Measurements from ENCODE around the gene PCSK5. TPM values are rescaled to one million over a fixed set of nuclear protein-coding genes. Genes with fewer than 3 reads are reported as not detected.

The PCSK5 gene
- total RNA-seq, 1 donor from 2014 or later = 8.9 TPM

DNA sequence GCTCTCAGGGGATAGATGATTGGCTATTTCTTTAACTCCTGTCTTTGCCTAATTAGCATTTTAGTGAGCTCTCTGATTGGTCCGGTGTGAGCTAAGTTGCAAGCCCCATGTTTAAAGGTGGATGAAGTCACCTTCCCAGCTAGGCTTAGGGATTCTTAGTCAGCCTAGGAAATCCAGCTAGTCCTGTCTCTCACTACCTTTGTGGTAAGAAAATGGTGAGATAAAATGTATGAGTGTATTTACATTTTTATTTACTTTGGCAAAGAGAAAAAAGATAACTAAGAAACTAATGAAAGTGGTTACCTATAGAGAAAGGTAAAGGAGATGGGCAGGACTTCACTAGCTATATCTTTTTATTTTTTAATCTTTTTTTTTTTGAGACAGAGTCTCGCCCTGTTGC lies 357.0 kb downstream of the PCSK5 start:
- Mint-ChIP-seq H3K4me3 (ENCODE audit: unreplicated experiment) (no peak overlapping the region), H3K36me3 (ENCODE audit: low read depth) (no peaks in the 10 kb centered on the region), H3K27me3 (ENCODE audit: low read depth) (peaks cover 7% of the 10 kb centered on the region), H3K27ac (ENCODE audit: unreplicated experiment) (no peak overlapping the region), H3K9me3 (ENCODE audit: low read depth) (no peaks in the 10 kb centered on the region), H3K4me1 (ENCODE audit: low read depth) (no peaks in the 10 kb centered on the region)
- DNase-seq (ENCODE audit: low spot score) = no peak
- TF ChIP-seq, protein P1, sequence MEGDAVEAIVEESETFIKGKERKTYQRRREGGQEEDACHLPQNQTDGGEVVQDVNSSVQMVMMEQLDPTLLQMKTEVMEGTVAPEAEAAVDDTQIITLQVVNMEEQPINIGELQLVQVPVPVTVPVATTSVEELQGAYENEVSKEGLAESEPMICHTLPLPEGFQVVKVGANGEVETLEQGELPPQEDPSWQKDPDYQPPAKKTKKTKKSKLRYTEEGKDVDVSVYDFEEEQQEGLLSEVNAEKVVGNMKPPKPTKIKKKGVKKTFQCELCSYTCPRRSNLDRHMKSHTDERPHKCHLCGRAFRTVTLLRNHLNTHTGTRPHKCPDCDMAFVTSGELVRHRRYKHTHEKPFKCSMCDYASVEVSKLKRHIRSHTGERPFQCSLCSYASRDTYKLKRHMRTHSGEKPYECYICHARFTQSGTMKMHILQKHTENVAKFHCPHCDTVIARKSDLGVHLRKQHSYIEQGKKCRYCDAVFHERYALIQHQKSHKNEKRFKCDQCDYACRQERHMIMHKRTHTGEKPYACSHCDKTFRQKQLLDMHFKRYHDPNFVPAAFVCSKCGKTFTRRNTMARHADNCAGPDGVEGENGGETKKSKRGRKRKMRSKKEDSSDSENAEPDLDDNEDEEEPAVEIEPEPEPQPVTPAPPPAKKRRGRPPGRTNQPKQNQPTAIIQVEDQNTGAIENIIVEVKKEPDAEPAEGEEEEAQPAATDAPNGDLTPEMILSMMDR (IDR thresholded peaks at IDR 0.05) = no peak

DNA sequence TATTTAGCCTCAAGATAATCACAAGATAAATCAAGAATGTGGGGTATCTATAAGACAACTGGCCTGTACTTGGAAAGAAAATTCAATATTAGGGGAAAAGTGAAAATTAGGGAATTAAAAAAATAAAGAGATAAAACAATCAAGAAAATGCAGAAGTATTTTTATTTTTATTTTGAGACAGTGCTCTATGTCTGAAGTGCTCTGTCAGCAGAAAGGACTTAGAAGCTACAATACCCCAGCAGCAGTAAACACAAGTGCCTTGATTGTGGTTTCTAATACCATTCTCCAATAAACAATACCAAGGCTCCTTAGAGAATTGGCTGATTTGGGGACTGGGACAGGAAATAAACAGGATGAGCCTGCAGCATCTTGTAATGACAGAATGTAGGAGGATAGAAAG lies 358.8 kb downstream of the PCSK5 start:
- H3K4me3 Mint-ChIP-seq (ENCODE audit: unreplicated experiment) = no peak overlapping the region
- DNase-seq (ENCODE audit: low spot score) = no peak
- H3K36me3 Mint-ChIP-seq (ENCODE audit: low read depth) = no peaks in the 10 kb centered on the region
- H3K9me3 Mint-ChIP-seq (ENCODE audit: low read depth) = no peaks in the 10 kb centered on the region
- H3K4me1 Mint-ChIP-seq (ENCODE audit: low read depth) = no peaks in the 10 kb centered on the region
- H3K27me3 Mint-ChIP-seq (ENCODE audit: low read depth) = peaks cover 5% of the 10 kb centered on the region
- H3K27ac Mint-ChIP-seq (ENCODE audit: unreplicated experiment) = no peak overlapping the region
- TF ChIP-seq, protein P1 (IDR thresholded peaks at IDR 0.05) = no peak

DNA sequence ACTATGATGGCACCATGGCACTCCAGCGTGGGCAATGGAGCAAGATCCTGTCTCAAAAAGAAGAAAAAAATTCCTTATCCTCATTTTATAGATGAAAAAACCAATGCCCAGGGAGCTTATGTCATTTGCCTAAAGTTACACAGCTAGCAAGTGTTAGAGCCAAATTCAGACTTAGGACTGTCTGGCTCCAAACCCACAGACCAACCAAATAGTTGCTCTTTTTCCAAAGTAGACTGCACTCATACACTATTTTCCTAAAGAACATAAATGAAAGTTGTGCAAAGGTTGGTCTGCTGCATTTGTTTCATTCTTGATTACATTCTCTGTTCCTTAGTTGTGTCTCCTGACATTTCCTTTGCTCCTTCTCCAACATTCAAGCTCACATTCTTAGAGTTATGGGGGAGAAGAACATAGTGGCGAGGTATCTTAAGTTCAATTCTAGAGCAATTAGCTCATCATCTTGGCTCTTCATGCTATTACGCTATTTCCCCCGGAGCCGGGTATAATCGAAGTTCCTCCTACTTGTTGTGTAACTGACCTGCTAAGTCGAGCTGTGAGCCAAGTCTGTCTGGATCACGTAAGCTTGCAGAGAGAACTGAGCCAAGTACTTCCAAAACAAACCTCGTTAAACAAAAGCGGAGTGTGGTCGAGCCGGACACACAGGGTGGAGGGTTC lies 365.4 kb downstream of the PCSK5 start:
- Mint-ChIP-seq H3K9me3 (ENCODE audit: low read depth) (no peaks in the 10 kb centered on the region), H3K4me1 (ENCODE audit: low read depth) (no peaks in the 10 kb centered on the region), H3K27me3 (ENCODE audit: low read depth) (peaks cover 22% of the 10 kb centered on the region), H3K4me3 (ENCODE audit: unreplicated experiment) (no peak overlapping the region), H3K27ac (ENCODE audit: unreplicated experiment) (no peak overlapping the region), H3K36me3 (ENCODE audit: low read depth) (no peaks in the 10 kb centered on the region)
- TF ChIP-seq, protein P1 (IDR thresholded peaks at IDR 0.05) = no peak
- no peak for DNase-seq (ENCODE audit: low spot score)

DNA sequence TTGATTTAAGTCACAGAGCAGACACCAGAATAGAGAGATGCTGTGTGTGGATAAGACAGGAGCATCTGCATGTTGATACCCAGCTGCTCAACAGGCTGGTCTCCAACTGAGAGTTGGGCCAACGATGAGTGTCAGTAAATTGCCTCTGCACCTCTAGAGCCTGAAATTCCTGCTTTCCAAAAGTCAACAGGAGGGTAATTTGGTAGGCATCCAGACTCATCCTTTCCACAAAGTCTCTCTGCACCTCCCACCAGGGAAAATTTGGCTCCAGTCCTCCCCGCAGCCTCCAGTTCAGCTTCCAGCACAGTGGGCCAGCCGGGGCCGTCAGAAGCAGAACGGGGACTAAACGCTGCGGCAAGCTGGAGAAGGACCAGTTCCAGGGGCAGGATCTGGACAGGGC lies 366.8 kb downstream of the PCSK5 start:
- DNase-seq (ENCODE audit: low spot score) = no peak
- H3K4me3 Mint-ChIP-seq (ENCODE audit: unreplicated experiment) = no peak overlapping the region
- no peaks in the 10 kb centered on the region for H3K4me1 Mint-ChIP-seq (ENCODE audit: low read depth)
- TF ChIP-seq, protein P1 (IDR thresholded peaks at IDR 0.05) = no peak
- H3K36me3 Mint-ChIP-seq (ENCODE audit: low read depth) = no peaks in the 10 kb centered on the region
- no peaks in the 10 kb centered on the region for H3K9me3 Mint-ChIP-seq (ENCODE audit: low read depth)
- peaks cover 22% of the 10 kb centered on the region for H3K27me3 Mint-ChIP-seq (ENCODE audit: low read depth)
- no peak overlapping the region for H3K27ac Mint-ChIP-seq (ENCODE audit: unreplicated experiment)

DNA sequence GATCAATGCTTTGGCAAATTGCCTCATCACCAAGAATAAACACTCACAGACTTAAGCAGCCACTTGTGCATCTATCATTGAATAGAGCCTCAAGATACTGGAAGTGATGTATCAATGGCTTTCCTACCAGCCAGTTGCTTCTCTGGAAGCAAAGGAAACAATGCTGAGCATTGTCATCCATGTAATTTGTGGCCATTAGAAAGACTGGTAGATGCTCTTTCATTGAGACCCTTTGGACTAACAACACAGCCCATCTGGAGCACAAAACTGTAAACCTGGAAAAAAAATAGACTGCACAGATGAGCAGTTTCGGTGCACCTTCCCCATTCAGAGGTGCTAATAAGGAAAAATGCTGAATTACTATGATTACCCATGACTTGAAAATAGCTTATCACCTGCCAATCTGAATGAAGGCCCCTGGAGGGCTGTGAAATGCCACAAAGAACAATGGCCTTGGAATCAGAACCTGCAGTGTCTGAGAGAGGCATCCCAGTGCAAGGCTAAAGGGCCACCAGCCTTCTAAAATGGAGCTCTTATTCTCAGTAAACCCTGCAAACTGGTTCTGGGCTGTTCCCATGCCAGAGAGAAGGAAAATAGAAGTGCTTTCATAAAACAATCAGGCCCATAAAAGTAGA lies 376.3 kb downstream of the PCSK5 start:
- Mint-ChIP-seq H3K27me3 (ENCODE audit: low read depth) (peaks cover 4% of the 10 kb centered on the region), H3K36me3 (ENCODE audit: low read depth) (peaks cover 2% of the 10 kb centered on the region), H3K9me3 (ENCODE audit: low read depth) (peaks cover 9% of the 10 kb centered on the region), H3K4me3 (ENCODE audit: unreplicated experiment) (no peak overlapping the region), H3K27ac (ENCODE audit: unreplicated experiment) (no peak overlapping the region), H3K4me1 (ENCODE audit: low read depth) (peaks cover 10% of the 10 kb centered on the region)
- no peak for DNase-seq (ENCODE audit: low spot score)
- TF ChIP-seq, protein P1 (IDR thresholded peaks at IDR 0.05) = no peak
